GM12864 (cell line): Measurements from ENCODE around the gene ISL1.

Experiments
- DNase-seq: peaks from one replicate; pipeline ENCODE4 v3.0.0-alpha.2; 2011; ENCODE audit warnings: low read depth
- H3K4me3 ChIP-seq: 2 replicates; pipeline ENCODE4 v1.5.1; 2011; ENCODE audit warnings: mild to moderate bottlenecking, low read depth, low read length, control low read depth
- CTCF ChIP-seq: IDR thresholded peaks from 2 replicates; pipeline ENCODE4 v1.5.1; 2011; ENCODE audit warnings: low read depth, mild to moderate bottlenecking, moderate library complexity, low read length, control low read depth, inconsistent platforms; ENCODE audit errors: missing control alignments

ISL1 gene

DNA sequence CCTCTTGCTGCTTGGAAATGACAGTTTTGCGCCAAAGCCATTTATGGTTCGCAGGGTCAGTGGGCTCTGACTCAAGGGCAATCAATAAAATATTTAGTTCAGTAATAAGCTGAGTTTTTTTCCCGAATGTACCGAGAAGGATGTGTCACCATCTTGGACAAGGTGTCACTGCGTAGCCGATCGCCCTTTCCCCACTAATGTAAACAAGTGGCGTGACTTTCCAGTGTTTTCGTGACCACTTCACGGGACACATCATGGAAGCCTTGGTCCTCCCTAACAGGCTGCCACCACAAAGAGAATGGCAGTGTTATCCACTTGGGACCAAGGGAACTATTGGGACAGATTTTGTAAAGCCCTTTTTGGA lies 16.4 kb downstream of the ISL1 start:
- H3K4me3 ChIP-seq: no peak overlapping the region
- no peak for DNase-seq

DNA sequence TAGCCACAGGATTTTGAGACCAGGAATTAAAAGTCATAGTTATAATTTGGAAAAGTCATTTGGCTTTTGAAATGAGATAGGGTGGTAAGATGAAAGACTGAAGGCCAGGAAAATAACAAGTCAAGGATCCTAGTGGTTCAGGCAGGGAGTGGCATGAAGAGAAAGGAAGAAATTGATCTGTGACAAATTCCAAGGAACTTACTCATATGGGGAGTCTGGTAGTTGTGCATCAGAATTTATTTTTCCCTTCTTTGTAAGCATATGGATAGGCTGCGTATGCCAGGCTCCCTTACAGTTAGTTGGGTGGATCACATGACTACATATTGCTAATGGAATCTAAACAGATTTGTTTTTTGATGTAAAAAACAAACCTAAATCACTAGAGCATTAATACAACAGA lies 21.0 kb downstream of the ISL1 start:
- no peak for TF ChIP-seq CTCF
- DNase-seq: no peak
- no peak overlapping the region for H3K4me3 ChIP-seq

More for the DNA sequence above, 16.4 kb downstream of the ISL1 start:
- TF ChIP-seq CTCF: no peak

DNA sequence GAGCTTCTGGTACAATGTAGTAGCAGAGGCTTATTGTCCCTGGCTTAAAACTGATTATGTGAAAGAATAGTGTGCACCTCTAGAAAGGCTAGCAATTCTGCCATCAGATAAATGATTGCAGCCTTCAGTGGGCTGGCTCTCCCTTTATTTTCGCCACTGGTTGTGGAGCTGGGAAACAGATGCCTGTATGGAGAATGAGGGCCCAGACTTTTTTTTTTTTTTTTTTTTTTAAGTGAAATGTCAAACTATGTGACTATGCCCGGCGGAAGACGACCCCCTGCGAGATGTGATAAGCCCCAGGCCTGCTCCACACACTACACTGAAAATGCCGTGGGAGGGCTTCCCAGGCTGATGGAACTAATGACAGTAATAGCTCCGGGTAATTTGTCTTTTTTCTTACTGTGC lies 28.7 kb downstream of the ISL1 start:
- TF ChIP-seq CTCF: no peak
- no peak overlapping the region for H3K4me3 ChIP-seq
- DNase-seq: no peak

- no peak for TF ChIP-seq CTCF
- no peak overlapping the region for H3K4me3 ChIP-seq
- DNase-seq: no peak
Measured at GRCh38 chr5:51414516-51414915, 31.3 kb downstream of the ISL1 start.

DNA sequence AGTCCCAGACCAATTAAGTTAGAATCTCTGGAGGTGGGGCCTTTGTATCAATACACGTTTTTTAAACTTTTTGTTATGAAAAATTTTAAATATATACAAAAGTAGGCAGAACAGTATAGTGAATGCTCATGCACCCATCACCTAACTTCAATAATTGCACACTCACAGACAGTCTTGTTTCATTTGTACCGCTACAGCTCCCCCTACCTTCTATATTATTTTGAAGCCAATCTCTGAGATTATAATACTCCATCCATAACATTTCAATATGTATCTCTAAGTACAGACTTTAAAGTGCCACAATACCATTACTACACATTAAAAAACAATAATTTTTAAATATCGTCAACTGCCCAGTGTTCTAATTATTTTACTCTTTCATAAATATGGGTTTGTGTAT lies 32.9 kb downstream of the ISL1 start:
- TF ChIP-seq CTCF: no peak
- H3K4me3 ChIP-seq: no peak overlapping the region
- no peak for DNase-seq

DNA sequence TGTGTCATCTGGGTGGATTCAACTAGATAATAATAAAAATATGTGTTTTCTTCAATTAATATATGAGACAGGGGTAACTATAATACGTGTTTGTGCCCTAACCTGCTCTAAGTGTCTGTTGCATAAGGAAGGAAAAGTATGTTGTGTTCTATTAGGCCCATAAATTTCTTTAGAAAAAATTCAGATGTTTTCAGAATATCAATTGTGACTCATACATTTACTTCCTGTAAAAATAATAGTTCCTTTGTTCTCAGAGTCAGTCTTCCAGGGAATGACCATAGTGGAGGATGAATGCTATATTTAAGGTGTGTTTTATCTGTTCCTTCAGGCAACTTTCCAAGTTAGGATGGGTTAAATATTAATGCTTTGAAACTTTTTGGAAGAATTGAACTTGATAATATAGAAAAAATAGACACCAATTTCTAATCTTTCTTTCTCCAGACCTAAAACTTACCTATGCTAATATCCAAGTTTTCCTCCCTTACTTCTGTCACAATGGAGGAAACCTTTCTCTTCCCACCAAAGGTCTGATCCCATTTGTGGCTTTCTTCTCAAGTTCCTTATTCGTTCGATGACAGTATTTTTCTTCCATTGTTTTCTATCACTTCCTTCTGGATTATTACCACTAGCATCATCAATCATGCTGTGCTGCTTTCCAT lies 49.9 kb downstream of the ISL1 start:
- no peak for TF ChIP-seq CTCF
- H3K4me3 ChIP-seq: no peak overlapping the region
- no peak for DNase-seq

GRCh38 chr5:51439232-51439631 lies 56.0 kb downstream of the ISL1 start:
- TF ChIP-seq CTCF: no peak

More at GRCh38 chr5:51439232-51439631, 56.0 kb downstream of the ISL1 start:
- H3K4me3 ChIP-seq: no peak overlapping the region
- DNase-seq: no peak
